ENCODE data around the gene SEMA5A.

Gene SEMA5A

GRCh38 chr5:9529513-9529912, 16.4 kb downstream of the SEMA5A start:
- H3K9me3 ChIP-seq (ENCODE audit: control insufficient read depth, insufficient read depth, low read depth, low read length) = no peaks in the 10 kb centered on the region
- no peak overlapping the region for H3K4me3 ChIP-seq (ENCODE audit: low read depth, low read length)
- ChIA-PET CTCF (interaction anchor here (0.8 to 1.0 kb wide), 2 partner anchors 8 to 14 kb away, joined by 3 to 6 read pairs; no protein-coding TSS in a partner anchor), POLR2A (no interaction called here)
- H3K4me1 ChIP-seq (ENCODE audit: control insufficient read depth, insufficient read depth, low read length) = no peaks in the 10 kb centered on the region
- no peak overlapping the region for H3K27ac ChIP-seq (ENCODE audit: extremely low read depth, low read depth, low read length)
- H3K36me3 ChIP-seq (ENCODE audit: control insufficient read depth in 2 of 2, insufficient read depth in 1 of 2, low read length in 2 of 2) = no peaks in the 10 kb centered on the region
- TF ChIP-seq ZSCAN30 (tag by site-specific recombination; IDR thresholded peaks at IDR 0.05) (no peak), ZNF677 (tag by site-specific recombination; IDR thresholded peaks at IDR 0.05) (no peak), GLI4 (tag by site-specific recombination; IDR thresholded peaks at IDR 0.05) (no peak), ZNF514 (tag by site-specific recombination; IDR thresholded peaks at IDR 0.05) (no peak), ZNF23 (tag by site-specific recombination; IDR thresholded peaks at IDR 0.05; ENCODE audit: borderline replicate concordance) (no peak), ZBTB48 (tag by site-specific recombination; IDR thresholded peaks at IDR 0.05) (no peak), ZNF560 (tag by site-specific recombination; IDR thresholded peaks at IDR 0.05; ENCODE audit: borderline replicate concordance) (no peak), ZNF2 (tag by site-specific recombination; IDR thresholded peaks at IDR 0.05) (no peak), ZNF155 (tag by site-specific recombination; IDR thresholded peaks at IDR 0.05) (no peak), ZSCAN18 (tag by site-specific recombination; IDR thresholded peaks at IDR 0.05) (no peak), ZNF530 (tag by site-specific recombination; IDR thresholded peaks at IDR 0.05; ENCODE audit: low read depth) (no peak), ZNF473 (tag by site-specific recombination; IDR thresholded peaks at IDR 0.05) (no peak), SP7 (tag by site-specific recombination; IDR thresholded peaks at IDR 0.05) (no peak), ZNF777 (tag by site-specific recombination; IDR thresholded peaks at IDR 0.05; ENCODE audit: borderline replicate concordance) (no peak)
- TF ChIP-seq, protein P1, sequence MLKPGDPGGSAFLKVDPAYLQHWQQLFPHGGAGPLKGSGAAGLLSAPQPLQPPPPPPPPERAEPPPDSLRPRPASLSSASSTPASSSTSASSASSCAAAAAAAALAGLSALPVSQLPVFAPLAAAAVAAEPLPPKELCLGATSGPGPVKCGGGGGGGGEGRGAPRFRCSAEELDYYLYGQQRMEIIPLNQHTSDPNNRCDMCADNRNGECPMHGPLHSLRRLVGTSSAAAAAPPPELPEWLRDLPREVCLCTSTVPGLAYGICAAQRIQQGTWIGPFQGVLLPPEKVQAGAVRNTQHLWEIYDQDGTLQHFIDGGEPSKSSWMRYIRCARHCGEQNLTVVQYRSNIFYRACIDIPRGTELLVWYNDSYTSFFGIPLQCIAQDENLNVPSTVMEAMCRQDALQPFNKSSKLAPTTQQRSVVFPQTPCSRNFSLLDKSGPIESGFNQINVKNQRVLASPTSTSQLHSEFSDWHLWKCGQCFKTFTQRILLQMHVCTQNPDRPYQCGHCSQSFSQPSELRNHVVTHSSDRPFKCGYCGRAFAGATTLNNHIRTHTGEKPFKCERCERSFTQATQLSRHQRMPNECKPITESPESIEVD (tag by site-specific recombination; IDR thresholded peaks at IDR 0.05) = no peak
- TF ChIP-seq, protein P2, sequence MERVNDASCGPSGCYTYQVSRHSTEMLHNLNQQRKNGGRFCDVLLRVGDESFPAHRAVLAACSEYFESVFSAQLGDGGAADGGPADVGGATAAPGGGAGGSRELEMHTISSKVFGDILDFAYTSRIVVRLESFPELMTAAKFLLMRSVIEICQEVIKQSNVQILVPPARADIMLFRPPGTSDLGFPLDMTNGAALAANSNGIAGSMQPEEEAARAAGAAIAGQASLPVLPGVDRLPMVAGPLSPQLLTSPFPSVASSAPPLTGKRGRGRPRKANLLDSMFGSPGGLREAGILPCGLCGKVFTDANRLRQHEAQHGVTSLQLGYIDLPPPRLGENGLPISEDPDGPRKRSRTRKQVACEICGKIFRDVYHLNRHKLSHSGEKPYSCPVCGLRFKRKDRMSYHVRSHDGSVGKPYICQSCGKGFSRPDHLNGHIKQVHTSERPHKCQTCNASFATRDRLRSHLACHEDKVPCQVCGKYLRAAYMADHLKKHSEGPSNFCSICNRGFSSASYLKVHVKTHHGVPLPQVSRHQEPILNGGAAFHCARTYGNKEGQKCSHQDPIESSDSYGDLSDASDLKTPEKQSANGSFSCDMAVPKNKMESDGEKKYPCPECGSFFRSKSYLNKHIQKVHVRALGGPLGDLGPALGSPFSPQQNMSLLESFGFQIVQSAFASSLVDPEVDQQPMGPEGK (tag by site-specific recombination; IDR thresholded peaks at IDR 0.05) = no peak

- no peak overlapping the region for H3K27ac ChIP-seq (ENCODE audit: extremely low read depth, low read depth, low read length)
- no peak overlapping the region for H3K4me3 ChIP-seq (ENCODE audit: low read depth, low read length)
- H3K9me3 ChIP-seq (ENCODE audit: control insufficient read depth, insufficient read depth, low read depth, low read length) = no peaks in the 10 kb centered on the region
- ChIA-PET CTCF (interaction anchor here (0.8 to 1.2 kb wide), 4 partner anchors 8 to 15 kb away, joined by 3 to 6 read pairs (median 4); no protein-coding TSS in a partner anchor), POLR2A (no interaction called here)
- no peaks in the 10 kb centered on the region for H3K4me1 ChIP-seq (ENCODE audit: control insufficient read depth, insufficient read depth, low read length)
- H3K36me3 ChIP-seq (ENCODE audit: control insufficient read depth in 2 of 2, insufficient read depth in 1 of 2, low read length in 2 of 2) = no peaks in the 10 kb centered on the region
- TF ChIP-seq, protein P3, sequence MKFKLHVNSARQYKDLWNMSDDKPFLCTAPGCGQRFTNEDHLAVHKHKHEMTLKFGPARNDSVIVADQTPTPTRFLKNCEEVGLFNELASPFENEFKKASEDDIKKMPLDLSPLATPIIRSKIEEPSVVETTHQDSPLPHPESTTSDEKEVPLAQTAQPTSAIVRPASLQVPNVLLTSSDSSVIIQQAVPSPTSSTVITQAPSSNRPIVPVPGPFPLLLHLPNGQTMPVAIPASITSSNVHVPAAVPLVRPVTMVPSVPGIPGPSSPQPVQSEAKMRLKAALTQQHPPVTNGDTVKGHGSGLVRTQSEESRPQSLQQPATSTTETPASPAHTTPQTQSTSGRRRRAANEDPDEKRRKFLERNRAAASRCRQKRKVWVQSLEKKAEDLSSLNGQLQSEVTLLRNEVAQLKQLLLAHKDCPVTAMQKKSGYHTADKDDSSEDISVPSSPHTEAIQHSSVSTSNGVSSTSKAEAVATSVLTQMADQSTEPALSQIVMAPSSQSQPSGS (tag by site-specific recombination; IDR thresholded peaks at IDR 0.05; ENCODE audit: low read depth) = no peak
- TF ChIP-seq HOXD13 (CRISPR knock-in tag; IDR thresholded peaks at IDR 0.05; ENCODE audit: borderline replicate concordance) = no peak
- no peak for TF ChIP-seq ZNF248 (tag by site-specific recombination; IDR thresholded peaks at IDR 0.05)
- no peak for TF ChIP-seq ZNF555 (tag by site-specific recombination; conservative IDR thresholded peaks at IDR 0.05)
- TF ChIP-seq ZNF18 (tag by site-specific recombination; IDR thresholded peaks at IDR 0.05) = no peak
- TF ChIP-seq ZBTB11 (tag by site-specific recombination; conservative IDR thresholded peaks at IDR 0.05; ENCODE audit: low read depth) = no peak
- no peak for TF ChIP-seq SCRT2 (tag by site-specific recombination; IDR thresholded peaks at IDR 0.05)
- no peak for TF ChIP-seq ZNF37A (tag by site-specific recombination; IDR thresholded peaks at IDR 0.05)
- TF ChIP-seq HOXC10 (CRISPR knock-in tag; IDR thresholded peaks at IDR 0.05) = no peak
Observed at GRCh38 chr5:9529041-9529480, 16.8 kb downstream of the SEMA5A start.
